ENCODE results near the gene CTSA. TPM values are rescaled to one million over a fixed set of nuclear protein-coding genes. Genes with fewer than 3 reads are reported as not detected.

CTSA gene
- total and polyA plus RNA-seq, 7 donors = 41.3 to 59.8 (median 47.8) TPM

DNA sequence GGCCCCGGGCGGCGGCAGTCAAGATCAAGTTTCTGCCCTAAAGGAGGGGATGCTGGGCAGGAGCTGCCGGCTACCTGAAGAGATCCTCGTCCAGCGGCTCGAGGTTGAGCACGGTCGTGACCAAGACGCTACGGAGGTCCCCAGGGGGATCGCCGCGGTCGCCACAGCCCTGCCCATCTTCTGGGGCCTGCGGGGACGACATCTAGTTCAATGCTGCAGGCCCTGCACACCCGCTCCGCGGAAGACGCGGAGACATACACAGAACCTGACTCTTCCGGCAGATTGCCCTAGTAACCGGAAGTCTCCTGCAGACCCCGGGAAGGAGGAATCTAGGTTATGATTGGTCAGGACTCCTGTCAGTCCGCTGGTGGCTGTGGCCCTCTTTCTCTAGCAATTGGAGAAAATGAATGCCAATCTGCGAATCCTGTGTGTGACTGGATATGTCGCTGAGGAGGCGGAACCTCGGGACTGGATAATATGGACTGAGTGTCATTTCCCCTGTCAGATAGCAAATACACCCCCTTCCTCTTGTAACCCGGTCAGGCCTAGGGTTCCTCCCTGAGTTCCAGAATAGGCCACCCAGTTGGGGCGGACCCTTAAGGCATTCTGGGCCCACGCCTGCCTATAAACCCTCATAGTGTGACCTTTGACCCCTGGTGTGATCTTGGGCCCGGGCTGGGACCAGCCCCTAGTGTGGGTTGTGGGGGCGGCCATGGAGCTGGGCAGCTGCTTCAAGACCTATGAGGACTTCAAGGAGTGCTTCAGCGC, 33.8 kb upstream of the CTSA start, which contains the start of the genes ACOT8 and ZSWIM3:
ACOT8 (minus strand) TSS at position 279 of the 768 bp plus-strand sequence; CDS start at position 202, 77 bp downstream.
ZSWIM3 (plus strand) TSS at position 501 of the 768 bp plus-strand sequence; CDS start at position 713, 212 bp downstream.
- Histone ChIP-seq H3K9me3 (no peaks in the 10 kb centered on the region), H3K36me3 (ENCODE audit: insufficient read depth in 1 of 2, low read depth in 1 of 2) (peaks cover 0 to 18% of the 10 kb centered on the region in 2 donors), H3K27me3 (ENCODE audit: insufficient read depth in 3 of 3, low read length in 2 of 3) (no peaks in the 10 kb centered on the region), H3K4me1 (peaks cover 24% of the 10 kb centered on the region), H3K4me3 (peak within 1 kb of the TSS; percentile 87), H3K27ac (peak within 1 kb of the TSS; percentile 85)
- DNase-seq (peak; percentile 87 to 93), ATAC-seq (peak; percentile 96 to 98 (median 97))
- intact Hi-C loops (cut with DNase I) = no loop called here
- TF ChIP-seq, protein P1, sequence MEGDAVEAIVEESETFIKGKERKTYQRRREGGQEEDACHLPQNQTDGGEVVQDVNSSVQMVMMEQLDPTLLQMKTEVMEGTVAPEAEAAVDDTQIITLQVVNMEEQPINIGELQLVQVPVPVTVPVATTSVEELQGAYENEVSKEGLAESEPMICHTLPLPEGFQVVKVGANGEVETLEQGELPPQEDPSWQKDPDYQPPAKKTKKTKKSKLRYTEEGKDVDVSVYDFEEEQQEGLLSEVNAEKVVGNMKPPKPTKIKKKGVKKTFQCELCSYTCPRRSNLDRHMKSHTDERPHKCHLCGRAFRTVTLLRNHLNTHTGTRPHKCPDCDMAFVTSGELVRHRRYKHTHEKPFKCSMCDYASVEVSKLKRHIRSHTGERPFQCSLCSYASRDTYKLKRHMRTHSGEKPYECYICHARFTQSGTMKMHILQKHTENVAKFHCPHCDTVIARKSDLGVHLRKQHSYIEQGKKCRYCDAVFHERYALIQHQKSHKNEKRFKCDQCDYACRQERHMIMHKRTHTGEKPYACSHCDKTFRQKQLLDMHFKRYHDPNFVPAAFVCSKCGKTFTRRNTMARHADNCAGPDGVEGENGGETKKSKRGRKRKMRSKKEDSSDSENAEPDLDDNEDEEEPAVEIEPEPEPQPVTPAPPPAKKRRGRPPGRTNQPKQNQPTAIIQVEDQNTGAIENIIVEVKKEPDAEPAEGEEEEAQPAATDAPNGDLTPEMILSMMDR (IDR thresholded peaks at IDR 0.05) = no peak
- 0 to 1% (median 0%) methylated on average over 34 to 36 of the region's 36 CpGs for WGBS, 3 donors

DNA sequence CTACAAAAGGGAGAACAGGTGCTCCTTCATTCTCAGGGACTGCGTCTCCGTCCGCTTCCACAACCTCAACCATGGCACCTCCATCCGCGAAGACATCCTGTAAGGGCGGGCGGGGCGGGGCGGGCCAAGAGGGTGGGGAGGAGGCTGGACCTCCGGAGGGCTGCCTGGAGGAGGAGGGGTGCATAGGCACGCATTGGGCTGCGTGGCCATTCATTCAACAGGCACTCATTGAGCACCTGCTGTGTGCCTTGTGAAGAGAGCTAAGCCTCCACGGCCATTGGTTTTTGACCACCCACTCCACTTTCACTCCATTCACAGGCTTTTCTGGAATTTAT, 33.3 kb upstream of the CTSA start:
- H3K27me3 ChIP-seq (ENCODE audit: insufficient read depth in 3 of 3, low read length in 2 of 3) = no peaks in the 10 kb centered on the region
- WGBS, 3 donors = 12 to 18% (median 13%) methylated on average over 12 to 13 of the region's 13 CpGs
- H3K9me3 ChIP-seq = no peaks in the 10 kb centered on the region
- H3K4me3 ChIP-seq = peak overlapping the region; percentile 87
- TF ChIP-seq, protein P1 (IDR thresholded peaks at IDR 0.05) = no peak
- intact Hi-C loops (cut with DNase I) = no loop called here
- peaks cover 0 to 13% of the 10 kb centered on the region in 2 donors for H3K36me3 ChIP-seq (ENCODE audit: insufficient read depth in 1 of 2, low read depth in 1 of 2)
- peak; percentile 2 to 22 (median 4) for ATAC-seq
- peaks cover 24% of the 10 kb centered on the region for H3K4me1 ChIP-seq
- H3K27ac ChIP-seq = peak overlapping the region; percentile 85
- DNase-seq = no peak

DNA sequence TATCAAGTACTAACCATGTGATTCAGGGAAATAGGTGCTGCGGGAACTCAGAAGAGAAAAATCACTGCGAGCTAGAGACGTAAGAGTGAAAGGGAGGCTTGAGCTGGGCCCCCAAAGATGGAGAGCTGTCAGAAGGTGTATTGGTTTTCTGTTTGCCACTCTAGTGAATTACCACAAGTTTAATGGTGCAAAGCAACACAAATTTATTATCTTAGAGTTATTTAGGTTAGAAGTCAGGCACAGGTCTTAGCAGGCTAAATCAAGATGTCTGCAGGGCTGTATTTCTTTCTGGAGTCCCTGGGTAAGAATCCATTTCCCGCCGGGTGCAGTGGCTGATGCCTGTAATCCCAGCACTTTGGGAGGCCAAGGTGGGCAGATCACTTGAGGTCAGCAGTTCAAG, 31.2 kb upstream of the CTSA start:
- intact Hi-C loops (cut with DNase I) = no loop called here
- ATAC-seq = no peak
- H3K4me3 ChIP-seq = no peak overlapping the region

DNA sequence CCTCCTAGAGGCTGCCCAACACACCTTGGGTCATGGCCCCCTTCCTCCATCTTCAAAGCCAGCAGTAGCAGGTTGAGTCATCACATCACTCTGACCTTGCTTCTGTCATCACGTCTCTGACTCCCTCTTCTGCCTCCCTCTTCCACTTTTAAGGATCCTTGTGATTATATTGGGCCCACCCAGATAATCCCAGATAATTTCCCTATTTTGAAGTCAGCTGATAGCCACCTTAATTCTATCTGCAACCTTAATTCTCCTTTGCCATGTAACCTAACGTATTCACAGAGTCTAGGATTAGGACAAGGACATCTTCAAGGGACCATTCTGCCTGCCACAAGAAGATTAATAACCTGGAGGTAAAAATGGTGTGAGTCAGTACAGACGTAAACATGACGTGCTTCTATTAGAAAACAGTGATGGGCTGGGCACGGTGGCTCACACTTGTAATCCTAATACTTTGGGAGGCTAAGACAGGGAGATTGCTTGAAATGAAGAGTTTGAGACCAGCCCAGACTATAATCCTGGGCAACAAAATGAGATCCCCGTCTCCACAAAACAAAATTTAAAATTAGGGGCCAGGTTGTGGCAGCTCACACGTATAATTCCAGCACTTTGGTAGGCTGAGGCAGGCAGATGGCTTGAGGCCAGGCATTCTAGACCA, 30.4 kb upstream of the CTSA start:
- Histone ChIP-seq H3K4me3 (no peak overlapping the region), H3K27me3 (ENCODE audit: insufficient read depth in 3 of 3, low read length in 2 of 3) (no peaks in the 10 kb centered on the region), H3K9me3 (no peaks in the 10 kb centered on the region), H3K4me1 (peaks cover 10% of the 10 kb centered on the region), H3K36me3 (ENCODE audit: insufficient read depth in 1 of 2, low read depth in 1 of 2) (no peaks in the 10 kb centered on the region), H3K27ac (no peak overlapping the region)
- TF ChIP-seq, protein P1 (IDR thresholded peaks at IDR 0.05) = no peak
- ATAC-seq = no peak
- DNase-seq = no peak
- WGBS, 3 donors = 61 to 81% (median 71%) methylated on average over 7 of the region's 7 CpGs
- intact Hi-C loops (cut with DNase I) = no loop called here

More for the DNA sequence above, 31.2 kb upstream of the CTSA start:
- TF ChIP-seq, protein P1 (IDR thresholded peaks at IDR 0.05) = no peak
- peaks cover 17% of the 10 kb centered on the region for H3K4me1 ChIP-seq
- H3K27ac ChIP-seq = no peak overlapping the region
- no peaks in the 10 kb centered on the region for H3K9me3 ChIP-seq
- H3K27me3 ChIP-seq (ENCODE audit: insufficient read depth in 3 of 3, low read length in 2 of 3) = no peaks in the 10 kb centered on the region
- 82 to 92% (median 85%) methylated on average over 5 of the region's 5 CpGs for WGBS, 3 donors
- no peaks in the 10 kb centered on the region for H3K36me3 ChIP-seq (ENCODE audit: insufficient read depth in 1 of 2, low read depth in 1 of 2)
- DNase-seq = no peak
